SHP77 (cell line): ENCODE results near the gene ROPN1B.
"Not testable (repeated sequence)": the region's sequence is repeated elsewhere in the genome, so short reads cannot be mapped to it uniquely, and the experiment has no call there.

Experiments used
- DNase-seq, 2 experiments: peaks; one replicate each; lab custom pipeline; 2025; lab: John Stamatoyannopoulos, UW

Gene ROPN1B

GRCh38 chr3:125958511-125959316 lies 10.3 kb upstream of the ROPN1B start:
- DNase-seq: no peak

GRCh38 chr3:125959317-125960065 lies 9.5 kb upstream of the ROPN1B start:
- no peak for DNase-seq

GRCh38 chr3:125960066-125960424 lies 8.9 kb upstream of the ROPN1B start:
- no peak for DNase-seq

DNA sequence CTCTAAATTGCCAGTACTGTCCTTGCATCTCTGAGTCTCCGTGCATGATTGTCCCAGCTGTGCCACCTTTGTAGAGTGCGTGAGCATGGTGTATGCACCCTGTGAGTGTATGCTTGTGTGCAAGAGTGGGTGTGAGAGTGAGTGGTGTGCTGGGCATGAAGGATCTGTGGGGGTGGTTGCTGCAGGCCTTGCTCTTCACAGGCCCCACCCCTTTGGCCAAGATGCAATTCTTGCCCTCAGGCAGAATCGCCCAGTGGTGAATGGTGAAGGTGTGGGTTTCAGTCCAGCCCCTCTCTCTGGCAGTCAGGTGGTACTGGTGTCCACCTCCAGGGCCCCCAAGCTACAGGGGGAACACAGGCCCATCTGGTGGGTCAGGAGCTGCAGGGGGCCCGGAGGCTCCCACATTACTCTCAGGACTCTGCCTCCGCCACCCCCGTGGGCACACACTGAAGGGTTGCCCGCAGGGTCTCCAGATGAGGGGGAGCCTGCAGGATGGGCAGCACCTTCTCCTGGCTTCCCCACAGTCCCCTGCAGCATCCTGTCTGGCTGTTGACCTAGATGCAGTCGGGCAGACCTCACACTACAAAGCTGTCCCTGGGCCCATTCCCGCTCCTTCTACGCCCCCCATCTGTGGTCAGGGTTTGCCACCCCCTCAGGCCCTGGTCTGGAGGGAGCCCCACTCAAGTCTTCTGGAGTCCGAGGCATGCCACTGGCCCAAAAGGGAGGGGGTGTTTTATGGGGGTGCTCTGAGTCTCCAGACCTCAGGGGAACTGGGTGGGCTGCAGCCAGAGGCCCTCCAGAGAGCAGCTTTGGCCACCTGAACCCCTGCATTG lies 8.3 kb upstream of the ROPN1B start:
- no peak for DNase-seq

GRCh38 chr3:125961289-125961589 lies 7.7 kb upstream of the ROPN1B start:
- DNase-seq: no peak

DNA sequence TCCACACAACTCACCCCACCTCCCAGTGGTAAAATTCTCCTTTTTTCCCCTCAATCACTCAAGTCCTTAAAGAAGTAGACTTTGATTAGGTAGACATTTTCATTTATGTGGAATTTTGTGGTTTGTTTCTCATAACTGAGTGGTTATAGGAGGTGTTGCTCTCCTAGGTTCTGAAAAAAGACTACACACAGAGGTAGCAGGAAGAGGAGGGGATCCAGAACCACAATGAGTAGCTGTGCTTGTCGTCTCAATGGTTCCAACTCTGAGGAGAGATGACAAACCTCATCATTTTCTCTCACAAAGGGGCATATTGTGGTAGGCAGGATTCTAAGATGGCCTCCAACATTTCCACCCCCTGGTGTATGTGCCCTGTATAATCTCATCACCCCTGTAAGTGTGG lies 5.1 kb upstream of the ROPN1B start:
- not testable (repeated sequence) for DNase-seq

DNA sequence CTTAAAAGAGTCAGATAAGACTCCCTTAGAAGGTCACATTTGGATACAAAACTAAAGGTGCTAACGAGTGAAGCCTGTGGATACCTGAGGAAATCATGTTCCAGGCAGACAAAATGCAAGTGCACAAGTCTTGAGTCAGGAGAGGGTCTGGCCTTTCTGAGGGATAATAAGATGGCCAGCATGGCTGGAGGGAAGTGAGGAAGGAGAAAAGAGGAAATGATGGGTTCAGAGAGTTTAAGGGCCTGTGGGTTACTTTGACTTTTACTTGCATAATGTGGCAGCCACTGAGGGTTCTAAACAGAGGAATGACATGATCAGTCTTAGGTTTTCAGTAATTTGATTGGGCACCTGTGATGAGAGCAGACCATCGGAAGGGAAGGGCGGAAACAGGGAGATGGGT lies 3.5 kb upstream of the ROPN1B start:
- no peak for DNase-seq

- DNase-seq: no peak
Measured at GRCh38 chr3:125967156-125967555, 1.8 kb upstream of the ROPN1B start.

GRCh38 chr3:125968121-125968520 lies 857 bp upstream of the ROPN1B start:
- DNase-seq: not testable (repeated sequence)

- DNase-seq: peak in 1 of 2 experiments; percentile 27
Measured at GRCh38 chr3:125971997-125972944, 3.3 kb downstream of the ROPN1B start.

GRCh38 chr3:125975245-125976002 lies 6.4 kb downstream of the ROPN1B start:
- DNase-seq: not testable (repeated sequence)

GRCh38 chr3:125976003-125976390 lies 7.0 kb downstream of the ROPN1B start:
- DNase-seq: not testable (repeated sequence)

- not testable (repeated sequence) for DNase-seq
Measured at GRCh38 chr3:125977104-125977503, 8.1 kb downstream of the ROPN1B start.

GRCh38 chr3:125984951-125985350 lies 16.0 kb downstream of the ROPN1B start:
- DNase-seq: not testable (repeated sequence)

GRCh38 chr3:125990253-125990970 lies 21.4 kb downstream of the ROPN1B start:
- no peak for DNase-seq

DNA sequence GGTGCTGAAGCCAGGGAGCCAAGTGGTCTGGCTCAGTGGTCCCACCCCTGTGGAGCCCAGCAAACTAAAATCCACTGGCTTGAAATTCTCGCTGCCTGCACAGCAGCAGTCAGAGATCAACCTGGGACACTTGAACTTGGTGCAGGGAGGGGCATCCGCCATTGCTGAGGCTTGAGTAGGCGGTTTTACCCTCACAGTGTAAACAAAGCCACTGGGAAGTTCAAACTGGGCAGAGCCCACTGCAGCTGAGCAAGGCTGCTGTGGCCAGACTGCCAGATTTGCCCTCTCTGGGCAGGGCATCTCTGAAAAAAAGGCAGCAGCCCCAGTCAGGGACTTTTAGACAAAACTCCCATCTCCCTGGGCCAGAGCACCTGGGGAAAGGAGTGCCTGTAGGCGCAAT lies 27.8 kb downstream of the ROPN1B start:
- DNase-seq: not testable (repeated sequence)

- DNase-seq: no peak
Measured at GRCh38 chr3:126002189-126002588, 33.2 kb downstream of the ROPN1B start.

- no peak for DNase-seq
Measured at GRCh38 chr3:126003447-126004190, 34.6 kb downstream of the ROPN1B start.

- DNase-seq: no peak
Measured at GRCh38 chr3:126004217-126004616, 35.2 kb downstream of the ROPN1B start.
